HPDE6-E6E7 (cell line): ENCODE results near the gene NR4A3.

ENCODE experiments used
- DNase-seq: peaks from one replicate; pipeline ENCODE4 v3.0.0; 2011; ENCODE audit warnings: missing footprints; ENCODE audit errors: extremely low spot score

The NR4A3 gene

GRCh38 chr9:99873943-99874584 lies 52.4 kb downstream of the NR4A3 start:
- DNase-seq = no peak

GRCh38 chr9:99876190-99876589 lies 54.5 kb downstream of the NR4A3 start:
- no peak for DNase-seq

DNA sequence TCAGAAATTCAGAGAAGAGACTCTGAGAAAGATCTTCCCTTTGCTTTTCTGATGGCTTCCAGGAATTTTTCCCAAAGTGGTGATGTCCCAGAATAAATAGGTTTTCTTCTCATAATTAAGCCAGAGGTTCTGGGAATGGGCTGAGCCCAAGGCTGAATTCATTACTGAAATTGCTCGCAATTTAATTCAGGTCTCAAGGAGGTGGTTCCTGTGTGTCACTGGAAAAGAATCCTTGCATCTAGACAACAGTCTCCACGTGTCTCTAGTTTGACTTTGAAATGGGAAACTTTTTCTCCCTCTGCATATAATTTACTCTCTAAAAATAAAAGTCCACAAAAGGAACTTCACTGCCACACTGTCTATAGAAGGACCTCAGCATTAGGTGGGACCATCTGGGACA lies 57.0 kb downstream of the NR4A3 start:
- DNase-seq = no peak

DNA sequence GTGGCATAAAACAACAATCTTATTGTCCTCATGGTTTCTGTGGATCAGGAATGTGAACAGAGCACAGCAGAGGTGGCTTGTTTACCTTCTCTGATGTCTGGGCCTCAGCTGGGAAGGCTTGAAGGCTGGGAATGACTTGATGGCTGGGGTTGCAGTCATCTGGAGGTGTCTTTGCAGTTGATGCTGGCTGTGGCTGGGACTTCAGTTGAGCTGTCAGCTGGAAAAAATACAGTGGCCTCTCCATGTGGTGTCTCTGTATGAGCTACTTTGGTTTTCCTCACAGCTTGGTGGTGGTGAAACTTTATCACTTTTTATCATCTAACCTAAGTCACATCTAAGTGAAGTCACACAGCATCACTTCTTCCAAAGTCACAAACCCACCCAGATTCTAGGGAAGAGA lies 60.1 kb downstream of the NR4A3 start:
- no peak for DNase-seq

DNA sequence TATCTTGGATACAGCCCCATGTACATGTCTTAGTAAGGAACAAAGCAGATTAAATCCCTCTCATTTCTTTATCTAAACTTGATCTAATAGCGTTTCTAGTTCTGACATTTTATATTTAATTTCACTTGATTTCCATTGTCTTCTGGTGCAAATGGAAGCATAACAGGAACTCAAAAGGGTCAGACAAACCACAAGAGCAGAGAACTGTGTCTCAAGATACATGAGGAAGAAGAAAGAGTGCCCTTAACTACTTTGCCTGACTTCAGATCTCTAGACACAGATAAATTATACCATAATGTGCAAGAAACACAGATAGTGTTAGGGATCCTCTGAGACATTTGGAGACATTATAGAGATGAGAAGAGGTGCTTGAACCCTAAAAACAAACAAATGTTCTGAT lies 64.1 kb downstream of the NR4A3 start:
- DNase-seq = no peak

DNA sequence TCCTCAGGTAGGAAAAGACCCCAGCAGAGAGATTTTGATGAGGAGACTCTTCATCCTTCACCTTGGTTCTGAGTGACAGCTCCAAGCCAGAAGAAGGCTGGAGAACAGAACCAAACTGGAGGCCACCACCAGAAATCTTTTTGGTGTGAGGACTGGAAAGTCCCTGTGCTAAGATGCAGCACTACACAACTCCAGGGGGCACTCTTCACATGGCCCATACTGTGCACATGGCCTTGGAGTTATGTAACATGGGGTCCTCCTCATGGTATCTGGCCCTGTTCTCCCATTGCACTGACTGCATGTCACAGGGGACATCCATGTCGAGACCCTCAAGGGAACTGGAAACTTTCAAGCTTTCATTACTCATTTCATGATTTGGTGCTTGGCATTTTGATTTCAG lies 67.4 kb downstream of the NR4A3 start:
- DNase-seq = no peak

- no peak for DNase-seq
Observed at GRCh38 chr9:99894826-99895225, 73.1 kb downstream of the NR4A3 start.

DNA sequence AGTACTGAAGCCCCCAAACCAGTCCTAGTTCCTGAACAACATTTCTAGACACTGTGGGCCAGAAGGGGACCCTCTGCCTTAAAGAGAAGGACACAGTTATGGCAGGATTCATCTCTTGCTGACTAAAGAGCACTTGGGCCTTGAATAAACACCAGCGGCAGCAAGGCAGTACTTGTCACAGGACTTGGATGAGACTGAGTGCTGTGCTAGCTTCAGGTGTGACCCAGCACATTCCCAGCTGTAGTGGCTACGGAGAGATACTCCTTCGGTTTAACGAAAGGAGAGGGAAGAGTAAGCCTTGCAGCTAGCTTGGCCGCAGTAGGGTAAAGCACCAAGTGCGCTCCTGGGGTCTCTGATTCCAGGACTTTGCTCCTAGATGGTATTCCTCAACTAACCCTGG lies 73.8 kb downstream of the NR4A3 start:
- DNase-seq = no peak

DNA sequence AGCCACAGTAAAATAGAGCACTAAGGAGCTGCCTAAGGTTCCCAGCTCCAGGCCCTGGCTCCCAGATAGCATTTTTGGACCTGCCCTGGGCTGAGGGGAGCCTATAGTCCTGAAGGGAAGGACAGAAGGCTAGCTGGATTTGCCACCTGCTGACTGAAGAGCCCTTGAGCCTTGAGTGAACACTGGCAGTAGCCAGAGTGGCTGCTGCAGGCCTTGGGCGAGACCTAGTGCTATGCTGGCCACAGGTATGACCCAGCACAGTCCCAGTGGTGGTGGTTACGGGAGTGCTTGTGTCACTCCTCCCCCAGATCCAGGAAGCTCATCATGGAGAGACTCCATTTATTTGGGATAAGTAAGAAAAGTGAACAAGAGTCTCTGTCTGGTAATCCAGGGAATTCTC lies 74.4 kb downstream of the NR4A3 start:
- DNase-seq = no peak

DNA sequence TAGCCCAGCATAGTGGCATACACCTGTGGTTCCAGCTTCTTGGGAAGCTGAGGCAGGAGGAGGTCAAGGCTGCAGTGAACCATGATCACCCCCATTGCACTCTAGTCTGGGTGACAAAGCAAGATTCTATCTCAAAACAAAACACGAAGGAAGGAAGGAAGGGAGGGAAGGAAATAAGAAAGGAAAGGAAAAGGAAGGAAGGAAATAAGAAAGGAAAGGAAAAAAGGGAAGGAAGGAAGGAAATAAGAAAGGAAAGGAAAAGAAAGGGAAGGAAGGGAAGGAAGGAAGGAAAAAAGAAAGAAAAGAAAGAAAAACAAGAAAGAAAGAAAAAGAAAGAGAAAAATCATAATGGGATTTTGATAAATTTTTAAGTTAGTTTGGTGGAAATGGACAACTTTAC lies 81.7 kb downstream of the NR4A3 start:
- no peak for DNase-seq

GRCh38 chr9:99905833-99906402 lies 84.2 kb downstream of the NR4A3 start:
- DNase-seq = peak; percentile 17

GRCh38 chr9:99906403-99907207 lies 84.9 kb downstream of the NR4A3 start, which contains the start of gene STX17:
Gene STX17 (plus strand): TSS chr9:99906654. CDS start chr9:99915240, 8,586 bp downstream.
- DNase-seq = peak; percentile 67

- DNase-seq = no peak
Observed at GRCh38 chr9:99907208-99907532, 85.5 kb downstream of the NR4A3 start.

- no peak for DNase-seq
Observed at GRCh38 chr9:99911600-99911999, 89.9 kb downstream of the NR4A3 start.
